GM21786 (cell line): Measurements from ENCODE around the gene MAP2K4.
"Not testable (repeated sequence)": the region's sequence is repeated elsewhere in the genome, so short reads cannot be mapped to it uniquely, and the experiment has no call there.

Experiments used
- ATAC-seq: cut with Tn5 transposase; IDR thresholded peaks from one replicate; pipeline ENCODE4 v1.9.1; 2021; ENCODE audit not compliant: unreplicated experiment

MAP2K4 gene

GRCh38 chr17:12137859-12138258 is 117.2 kb downstream of the MAP2K4 start:
- ATAC-seq, result no peak

GRCh38 chr17:12140685-12141084 is 120.0 kb downstream of the MAP2K4 start:
- no peak for ATAC-seq

- not testable (repeated sequence) for ATAC-seq
Observed at GRCh38 chr17:12162187-12162586, 141.5 kb downstream of the MAP2K4 start.

- ATAC-seq, result no peak
Observed at GRCh38 chr17:12164085-12164484, 143.4 kb downstream of the MAP2K4 start.

- ATAC-seq, result no peak
Observed at GRCh38 chr17:12178644-12179330, 158.1 kb downstream of the MAP2K4 start.

GRCh38 chr17:12180644-12181261 is 160.1 kb downstream of the MAP2K4 start:
- ATAC-seq, result no peak

- ATAC-seq, result no peak
Observed at GRCh38 chr17:12187658-12188057, 167.0 kb downstream of the MAP2K4 start.

GRCh38 chr17:12193144-12193735 is 172.6 kb downstream of the MAP2K4 start:
- ATAC-seq, result no peak
